ENCODE measurements around the gene ATXN1.

ATXN1 gene

DNA sequence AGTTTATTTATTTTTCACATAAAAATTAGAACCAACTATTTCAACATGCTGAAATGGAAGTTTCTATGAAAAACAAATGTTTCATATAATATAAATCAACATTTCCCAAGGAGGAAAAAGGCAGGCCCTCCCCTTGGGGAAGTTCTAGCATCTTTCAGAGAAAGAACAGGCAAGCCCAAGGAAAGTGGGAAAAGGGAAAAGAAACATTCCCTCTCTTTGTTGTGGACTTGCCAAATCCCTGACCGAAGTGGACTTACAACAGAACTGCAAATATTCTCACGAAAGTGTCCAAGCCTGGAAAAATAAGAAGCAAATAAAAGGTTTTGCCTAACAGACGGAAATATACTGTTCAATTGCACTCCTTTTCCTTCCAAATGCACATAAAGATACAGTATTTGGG lies 214.4 kb downstream of the ATXN1 start:
- Histone ChIP-seq H3K9me3 (no peaks in the 10 kb centered on the region), H3K4me1 (no peaks in the 10 kb centered on the region), H3K4me3 (ENCODE audit: low read depth, low read length) (no peak overlapping the region), H3K27me3 (no peaks in the 10 kb centered on the region), H3K36me3 (no peaks in the 10 kb centered on the region)
- no peak for DNase-seq
- no peak for TF ChIP-seq CTCF (IDR thresholded peaks at IDR 0.05; ENCODE audit: low read depth, low read length)

DNA sequence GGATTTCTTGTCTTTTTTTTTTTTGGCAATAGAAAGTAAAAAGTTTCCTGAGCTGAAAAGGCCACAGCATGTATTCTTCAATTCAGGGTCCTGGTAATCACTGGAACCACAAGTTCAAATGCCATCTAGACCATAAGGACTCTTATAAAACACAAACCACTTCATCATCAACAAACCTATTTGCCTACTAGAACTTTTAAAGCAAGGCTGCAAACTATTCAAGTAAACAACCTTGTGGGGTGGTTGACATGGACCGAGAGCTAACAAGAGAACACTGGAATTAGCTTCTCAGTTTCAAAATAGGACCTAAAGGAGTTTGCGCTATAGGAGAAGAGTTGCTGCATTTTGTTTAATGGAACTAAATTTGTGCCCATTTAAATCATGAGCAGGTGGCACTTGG lies 215.9 kb downstream of the ATXN1 start:
- Histone ChIP-seq H3K27me3 (no peaks in the 10 kb centered on the region), H3K9me3 (no peaks in the 10 kb centered on the region), H3K4me1 (no peaks in the 10 kb centered on the region), H3K4me3 (ENCODE audit: low read depth, low read length) (no peak overlapping the region), H3K36me3 (no peaks in the 10 kb centered on the region)
- DNase-seq = no peak
- no peak for TF ChIP-seq CTCF (IDR thresholded peaks at IDR 0.05; ENCODE audit: low read depth, low read length)

GRCh38 chr6:16544521-16544920 lies 216.7 kb downstream of the ATXN1 start:
- Histone ChIP-seq H3K4me1 (no peaks in the 10 kb centered on the region), H3K36me3 (no peaks in the 10 kb centered on the region), H3K9me3 (no peaks in the 10 kb centered on the region), H3K27me3 (no peaks in the 10 kb centered on the region), H3K4me3 (ENCODE audit: low read depth, low read length) (no peak overlapping the region)
- no peak for DNase-seq
- TF ChIP-seq CTCF (IDR thresholded peaks at IDR 0.05; ENCODE audit: low read depth, low read length) = no peak

- Histone ChIP-seq H3K27me3 (no peaks in the 10 kb centered on the region), H3K9me3 (no peaks in the 10 kb centered on the region), H3K4me1 (no peaks in the 10 kb centered on the region), H3K4me3 (ENCODE audit: low read depth, low read length) (no peak overlapping the region), H3K36me3 (no peaks in the 10 kb centered on the region)
- no peak for DNase-seq
- TF ChIP-seq CTCF (IDR thresholded peaks at IDR 0.05; ENCODE audit: low read depth, low read length) = no peak
Measured at GRCh38 chr6:16544006-16544405, 217.3 kb downstream of the ATXN1 start.

- no peak for DNase-seq
- no peak for TF ChIP-seq CTCF (IDR thresholded peaks at IDR 0.05; ENCODE audit: low read depth, low read length)
Measured at GRCh38 chr6:16543521-16543920, 217.7 kb downstream of the ATXN1 start.

DNA sequence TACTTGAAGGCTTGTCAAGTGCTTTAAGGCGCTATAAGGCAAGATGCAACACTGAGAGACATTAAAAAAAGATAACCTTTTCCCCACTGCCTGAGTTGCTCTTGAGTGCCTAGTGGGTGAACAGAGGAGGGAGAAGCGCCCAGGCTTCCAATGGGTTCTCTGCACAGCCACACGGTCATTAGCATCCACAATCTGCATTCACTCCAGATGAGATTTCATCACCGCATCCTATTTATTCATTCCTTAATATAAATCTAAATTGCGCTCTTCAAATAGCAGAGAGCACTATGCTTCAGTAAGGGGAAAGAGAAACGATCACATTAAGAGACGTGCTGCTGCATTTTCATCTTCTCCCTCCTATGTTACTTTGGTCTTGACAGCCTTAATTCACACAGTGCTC lies 219.2 kb downstream of the ATXN1 start:
- Histone ChIP-seq H3K4me3 (ENCODE audit: low read depth, low read length) (no peak overlapping the region), H3K4me1 (no peaks in the 10 kb centered on the region), H3K27me3 (no peaks in the 10 kb centered on the region), H3K9me3 (no peaks in the 10 kb centered on the region), H3K36me3 (no peaks in the 10 kb centered on the region)
- TF ChIP-seq CTCF (IDR thresholded peaks at IDR 0.05; ENCODE audit: low read depth, low read length) = no peak
- no peak for DNase-seq

More at GRCh38 chr6:16543521-16543920, 217.7 kb downstream of the ATXN1 start:
- Histone ChIP-seq H3K27me3 (no peaks in the 10 kb centered on the region), H3K4me1 (no peaks in the 10 kb centered on the region), H3K36me3 (no peaks in the 10 kb centered on the region), H3K9me3 (no peaks in the 10 kb centered on the region), H3K4me3 (ENCODE audit: low read depth, low read length) (no peak overlapping the region)
